ENCODE measurements around the gene CGAS. TPM values are rescaled to one million over a fixed set of nuclear protein-coding genes. Genes with fewer than 3 reads are reported as not detected.
"Not testable (repeated sequence)": the region's sequence is repeated elsewhere in the genome, so short reads cannot be mapped to it uniquely, and the experiment has no call there.

Gene CGAS
- total RNA-seq, 1 donor from 2014 or later, result 0.81 TPM

- no peak for ATAC-seq (ENCODE audit: poor library complexity)
- intact Hi-C loops (cut with DNase I), result no loop called here
- DNase-seq, result no peak
Observed at GRCh38 chr6:73413102-73413501, 39.0 kb downstream of the CGAS start.

- ATAC-seq (ENCODE audit: poor library complexity) (no peak), DNase-seq (no peak)
- intact Hi-C loops (cut with DNase I), result no loop called here
Observed at GRCh38 chr6:73409395-73409794, 42.7 kb downstream of the CGAS start.

- intact Hi-C loops (cut with DNase I), result no loop called here
- DNase-seq (no peak), ATAC-seq (ENCODE audit: poor library complexity) (no peak)
Observed at GRCh38 chr6:73400656-73401055, 51.4 kb downstream of the CGAS start.

GRCh38 chr6:73395875-73396274 lies 56.2 kb downstream of the CGAS start:
- intact Hi-C loops (cut with DNase I), result no loop called here
- no peak for ATAC-seq (ENCODE audit: poor library complexity)
- DNase-seq, result no peak

GRCh38 chr6:73394577-73395354 lies 57.3 kb downstream of the CGAS start, which contains the start of gene DDX43:
Gene DDX43, plus strand, starts transcription at chr6:73394828. Its CDS starts 78 bp downstream, at chr6:73394906.
- intact Hi-C loops (cut with DNase I), result no loop called here
- ATAC-seq (ENCODE audit: poor library complexity) (peak; percentile 93), DNase-seq (peak; percentile 83)

GRCh38 chr6:73393278-73393677 lies 58.8 kb downstream of the CGAS start:
- no peak for ATAC-seq (ENCODE audit: poor library complexity)
- DNase-seq, result no peak
- intact Hi-C loops (cut with DNase I), result no loop called here

GRCh38 chr6:73392188-73392587 lies 59.9 kb downstream of the CGAS start:
- DNase-seq; ATAC-seq (ENCODE audit: poor library complexity); intact Hi-C loops (cut with DNase I): not testable (repeated sequence)

GRCh38 chr6:73391675-73392074 lies 60.4 kb downstream of the CGAS start:
- intact Hi-C loops (cut with DNase I), result no loop called here
- no peak for DNase-seq
- ATAC-seq (ENCODE audit: poor library complexity), result no peak

- ATAC-seq (ENCODE audit: poor library complexity), result no peak
- DNase-seq, result no peak
- intact Hi-C loops (cut with DNase I), result no loop called here
Observed at GRCh38 chr6:73389854-73390253, 62.2 kb downstream of the CGAS start.

GRCh38 chr6:73388800-73389512 lies 63.1 kb downstream of the CGAS start:
- intact Hi-C loops (cut with DNase I), result no loop called here
- ATAC-seq (ENCODE audit: poor library complexity) (peak; percentile 80), DNase-seq (peak; percentile 59)

GRCh38 chr6:73388433-73388799 lies 63.7 kb downstream of the CGAS start:
- intact Hi-C loops (cut with DNase I), result no loop called here
- ATAC-seq (ENCODE audit: poor library complexity), result peak; percentile 15
- DNase-seq, result no peak

- intact Hi-C loops (cut with DNase I), result no loop called here
- DNase-seq (no peak), ATAC-seq (ENCODE audit: poor library complexity) (no peak)
Observed at GRCh38 chr6:73382462-73383113, 69.5 kb downstream of the CGAS start.

- intact Hi-C loops (cut with DNase I); DNase-seq: not testable (repeated sequence)
Observed at GRCh38 chr6:73381531-73381930, 70.6 kb downstream of the CGAS start.

GRCh38 chr6:73377225-73377624 lies 74.9 kb downstream of the CGAS start:
- ATAC-seq (ENCODE audit: poor library complexity) (no peak), DNase-seq (no peak)

More at GRCh38 chr6:73381531-73381930, 70.6 kb downstream of the CGAS start:
- ATAC-seq (ENCODE audit: poor library complexity), result not testable (repeated sequence)

GRCh38 chr6:73375216-73375615 lies 76.9 kb downstream of the CGAS start:
- intact Hi-C loops (cut with DNase I), result no loop called here
- ATAC-seq (ENCODE audit: poor library complexity), result no peak
- no peak for DNase-seq

More at GRCh38 chr6:73377225-73377624, 74.9 kb downstream of the CGAS start:
- intact Hi-C loops (cut with DNase I), result no loop called here

Other genes with a start within 250 kb of the CGAS start
- gene KHDC1L, start 226.8 kb downstream of the CGAS start, total RNA-seq, result not detected
- gene KHDC1, start 189.1 kb downstream of the CGAS start, total RNA-seq, result 2.0 TPM
- not detected for gene DPPA5, start 98.0 kb downstream of the CGAS start, total RNA-seq
- not detected for gene KHDC3L, start 89.6 kb downstream of the CGAS start, total RNA-seq
- not detected for gene OOEP, start 82.4 kb downstream of the CGAS start, total RNA-seq
- gene DDX43, start 57.5 kb downstream of the CGAS start, total RNA-seq, result 0.62 TPM
- 24.9 TPM for gene MTO1, start 9.4 kb upstream of the CGAS start, total RNA-seq
- 1,362 TPM for gene EEF1A1, start 68.7 kb upstream of the CGAS start, total RNA-seq
- 4.1 TPM for gene SLC17A5, start 201.7 kb upstream of the CGAS start, total RNA-seq
- gene CD109, start 243.9 kb upstream of the CGAS start, total RNA-seq, result 6.7 TPM